ENCODE data around the gene ROR2. TPM values are rescaled to one million over a fixed set of nuclear protein-coding genes. Genes with fewer than 3 reads are reported as not detected.

The ROR2 gene
- total and polyA plus RNA-seq, 2 of the 8 experiments (the other 6 are each of a cell fraction or from before 2014, with no cell fraction given) = 2.7 to 4.3 TPM

DNA sequence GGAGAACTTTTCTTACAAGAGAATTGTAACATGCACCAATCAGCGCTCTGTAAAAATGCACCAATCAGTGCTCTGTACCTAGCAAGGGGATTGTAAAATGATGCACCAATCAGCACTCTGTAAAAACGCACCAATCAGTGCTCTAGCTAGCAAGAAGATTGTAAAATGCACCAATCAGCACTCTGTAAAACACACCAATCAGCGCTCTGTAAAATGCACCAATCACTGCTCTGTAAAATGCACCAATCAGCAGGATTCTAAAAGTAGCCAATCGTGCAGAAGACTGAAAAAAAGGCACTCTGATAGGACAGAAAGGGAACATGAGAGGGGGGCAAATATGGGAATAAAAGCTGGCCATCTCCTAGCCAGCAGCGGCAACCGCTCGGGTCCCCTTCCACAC, 233.2 kb downstream of the ROR2 start:
- no peak overlapping the region for H3K23ac ChIP-seq (ENCODE audit: insufficient read length)
- no peak for DNase-seq (ENCODE audit: low read depth in 1 of 2, low spot score in 2 of 2)
- no peak overlapping the region for H2AFZ ChIP-seq (ENCODE audit: low read length)
- H3K56ac ChIP-seq (replicated peaks; ENCODE audit: insufficient read length, low read depth, low read length) = no peak overlapping the region
- no peak overlapping the region for H2BK5ac ChIP-seq (ENCODE audit: low read depth, low read length)
- no peak overlapping the region for H2BK120ac ChIP-seq (replicated peaks; ENCODE audit: low read depth, low read length)
- no peak for FAIRE-seq
- H3K4me1 ChIP-seq (replicated peaks in 1 of 4; ENCODE audit: control insufficient read depth in 3 of 4, insufficient read depth in 4 of 4, low read length in 3 of 4) = peaks cover 0 to 4% (median 0%) of the 10 kb centered on the region in 4 experiments; a peak in 2 of 7 replicates
- no peak overlapping the region for H2BK12ac ChIP-seq (ENCODE audit: low read depth, low read length)
- no peak overlapping the region for H3K14ac ChIP-seq (ENCODE audit: insufficient read length)
- peaks cover 3% of the 10 kb centered on the region; the same call in 1 of the 2 replicates for H3K23me2 ChIP-seq (ENCODE audit: low read depth, low read length)
- H3K36me3 ChIP-seq (ENCODE audit: control insufficient read depth in 2 of 4, insufficient read depth in 4 of 4, low read length in 3 of 4) = no peaks in the 10 kb centered on the region
- H2BK15ac ChIP-seq (ENCODE audit: low read length) = no peak overlapping the region
- no peak overlapping the region for H3K18ac ChIP-seq (ENCODE audit: extremely low read depth, low read length)
- H3K4ac ChIP-seq (replicated peaks; ENCODE audit: insufficient read length, low read depth, low read length) = no peak overlapping the region
- no peak overlapping the region for H4K8ac ChIP-seq (ENCODE audit: extremely low read depth, insufficient read depth, low read length)
- H3K4me3 ChIP-seq (ENCODE audit: extremely low read depth in 1 of 4, insufficient read depth in 2 of 4, low read depth in 3 of 4, low read length in 4 of 4) = no peak overlapping the region
- WGBS, 2 experiments (ENCODE audit: extremely low coverage in 1 of 2, insufficient coverage in 1 of 2, insufficient read length in 1 of 2, insufficient replicate concordance in 2 of 2, low coverage in 1 of 2, low lambda C conversion rate in 2 of 2, missing lambda C conversion rate in 1 of 2) = 86% methylated on average over 7 of the region's 7 CpGs; no CpG with 5 or more reads in 1 of the 2 experiments
- H2BK20ac ChIP-seq (ENCODE audit: low read length) = no peak overlapping the region
- no peak overlapping the region for H3K9ac ChIP-seq (replicated peaks in 1 of 4; ENCODE audit: extremely low read depth in 1 of 4, low read depth in 3 of 4, low read length in 3 of 4)
- no peak overlapping the region for H3K27ac ChIP-seq (ENCODE audit: low read depth, low read length)
- no peak overlapping the region for H4K91ac ChIP-seq (replicated peaks; ENCODE audit: insufficient read length, low read length)
- H3K27me3 ChIP-seq (replicated peaks in 1 of 4; ENCODE audit: control insufficient read depth in 3 of 4, extremely low read depth in 1 of 4, insufficient read depth in 3 of 4, low read length in 3 of 4) = no peaks in the 10 kb centered on the region
- H4K20me1 ChIP-seq (replicated peaks in 1 of 2; ENCODE audit: control insufficient read depth in 1 of 2, insufficient read depth in 2 of 2, low read length in 2 of 2) = peaks cover 0 to 1% of the 10 kb centered on the region in 2 experiments
- CTCF ChIA-PET (ENCODE audit: partially characterized antibody) = interaction anchor here (1.2 to 4.1 kb wide), 3 partner anchors 11 to 802 kb away, joined by 3 to 20 read pairs (median 13); no protein-coding TSS in a partner anchor
- H2AK5ac ChIP-seq (ENCODE audit: low read depth, low read length) = no peak overlapping the region
- no peaks in the 10 kb centered on the region for H3K79me1 ChIP-seq (ENCODE audit: low read depth, low read length)
- no peak overlapping the region for H3K4me2 ChIP-seq (ENCODE audit: insufficient read depth in 1 of 2, low read depth in 2 of 2, low read length in 2 of 2)
- POLR2A ChIA-PET (ENCODE audit: partially characterized antibody) = no interaction called here
- H3K79me2 ChIP-seq (ENCODE audit: control insufficient read depth in 1 of 2, insufficient read depth in 2 of 2, low read length in 2 of 2) = no peaks in the 10 kb centered on the region
- no peak overlapping the region for H4K5ac ChIP-seq (ENCODE audit: insufficient read length, low read depth, low read length)
- no peaks in the 10 kb centered on the region for H3K9me3 ChIP-seq (ENCODE audit: insufficient read depth in 2 of 2, low read depth in 1 of 2, low read length in 1 of 2)
- TF ChIP-seq RXRA (IDR thresholded peaks at IDR 0.05; ENCODE audit: insufficient read depth, low read depth, low read length) (no peak), EGR1 (IDR thresholded peaks at IDR 0.05; ENCODE audit: borderline replicate concordance, low read depth, low read length) (no peak), SIX5 (IDR thresholded peaks at IDR 0.05; ENCODE audit: low read depth, low read length) (no peak), BACH1 (IDR thresholded peaks at IDR 0.05; ENCODE audit: low read length) (no peak), NANOG (IDR thresholded peaks at IDR 0.05; ENCODE audit: insufficient read depth, low read depth, low read length, poor library complexity, severe bottlenecking) (no peak), RBBP5 (IDR thresholded peaks at IDR 0.05; ENCODE audit: borderline replicate concordance, low read depth, low read length) (no peak), RAD21 (IDR thresholded peaks at IDR 0.05 in 1 of 2, conservative IDR thresholded peaks at IDR 0.05 in 1 of 2; ENCODE audit: low read depth in 2 of 2, low read length in 2 of 2) (no peak), POLR2AphosphoS5 (IDR thresholded peaks at IDR 0.05; ENCODE audit: low read depth, low read length) (no peak), TBP (IDR thresholded peaks at IDR 0.05; ENCODE audit: low read depth, low read length) (no peak), CEBPB (IDR thresholded peaks at IDR 0.05; ENCODE audit: low read depth, low read length) (no peak), HDAC6 (IDR thresholded peaks at IDR 0.05; ENCODE audit: low read depth, low read length) (no peak), KDM4A (IDR thresholded peaks at IDR 0.05; ENCODE audit: low read depth, low read length, severe bottlenecking) (no peak), SAP30 (IDR thresholded peaks at IDR 0.05; ENCODE audit: insufficient read depth, insufficient replicate concordance, low read length) (no peak)
- TF ChIP-seq, protein P1, sequence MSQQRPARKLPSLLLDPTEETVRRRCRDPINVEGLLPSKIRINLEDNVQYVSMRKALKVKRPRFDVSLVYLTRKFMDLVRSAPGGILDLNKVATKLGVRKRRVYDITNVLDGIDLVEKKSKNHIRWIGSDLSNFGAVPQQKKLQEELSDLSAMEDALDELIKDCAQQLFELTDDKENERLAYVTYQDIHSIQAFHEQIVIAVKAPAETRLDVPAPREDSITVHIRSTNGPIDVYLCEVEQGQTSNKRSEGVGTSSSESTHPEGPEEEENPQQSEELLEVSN (IDR thresholded peaks at IDR 0.05) = no peak

Measured in H1 (cell line).